Embryonic facial prominence (tissue), 1 donor: ENCODE measurements around the gene SGK2.

Experiments used
- DNase-seq: peaks from one replicate; pipeline ENCODE4 v3.0.0-alpha.2; 2016; ENCODE audit errors: extremely low spot score

Gene SGK2

DNA sequence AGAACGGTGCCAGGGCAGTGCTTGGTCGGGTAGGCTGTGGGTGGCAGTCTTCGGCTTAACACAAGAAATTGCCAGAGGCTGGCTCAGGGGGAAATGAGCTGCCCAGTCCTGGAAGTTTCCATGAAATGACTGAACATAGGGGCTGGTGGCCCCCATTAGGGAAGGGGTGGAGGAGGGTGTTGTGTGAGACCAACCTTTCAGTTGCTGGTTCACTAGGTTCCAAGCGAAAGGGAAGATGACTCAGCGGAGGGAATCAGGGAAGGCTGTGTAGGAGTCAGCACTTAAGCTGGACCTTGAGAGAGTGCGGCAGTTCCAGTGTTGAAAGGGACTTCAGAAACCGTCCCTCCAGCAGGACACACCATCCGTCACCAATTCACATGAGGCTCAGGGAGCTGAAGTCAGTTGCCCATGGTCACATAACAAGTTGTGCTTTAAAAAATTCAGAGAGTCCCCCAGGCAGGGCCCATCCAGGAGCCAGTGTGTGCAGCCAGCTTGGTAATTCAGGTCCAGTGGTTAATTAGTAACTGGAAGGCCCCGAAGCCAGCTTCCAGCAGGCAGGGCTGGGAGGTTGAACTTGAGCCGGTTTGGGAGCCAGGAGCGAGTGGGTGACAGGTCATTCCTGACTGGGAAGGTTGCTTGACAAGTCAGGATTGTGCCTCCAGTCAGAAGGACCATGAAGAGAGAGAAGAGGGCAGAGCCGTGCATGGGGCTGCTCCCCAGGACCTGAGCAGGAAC is at the start of gene SGK2:
TSS of gene SGK2 (plus strand) at position 616 of the 735 bp plus-strand sequence. CDS start 7,469 bp downstream, outside the sequence.
- no peak for DNase-seq

DNA sequence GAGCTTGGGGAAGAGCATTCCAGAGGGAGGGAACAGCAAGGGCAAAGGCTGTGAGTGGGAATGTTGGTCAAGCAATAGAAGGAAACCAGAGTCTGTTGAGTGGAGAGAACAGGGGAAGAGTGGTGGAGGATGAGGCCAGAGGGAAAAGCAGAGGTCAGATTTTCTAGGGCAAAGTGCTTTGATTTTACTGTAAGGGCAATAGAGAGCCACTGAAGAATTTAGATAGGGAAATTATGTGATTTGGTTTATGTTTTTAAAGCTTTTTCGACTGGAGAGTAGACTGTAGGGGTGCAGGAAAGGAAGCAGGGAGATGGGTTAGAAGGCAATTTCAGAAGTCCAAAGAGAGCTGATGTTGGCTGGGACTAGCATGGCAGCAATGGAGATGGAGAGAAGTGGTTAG is 46.9 kb upstream of the SGK2 start:
- no peak for DNase-seq

DNA sequence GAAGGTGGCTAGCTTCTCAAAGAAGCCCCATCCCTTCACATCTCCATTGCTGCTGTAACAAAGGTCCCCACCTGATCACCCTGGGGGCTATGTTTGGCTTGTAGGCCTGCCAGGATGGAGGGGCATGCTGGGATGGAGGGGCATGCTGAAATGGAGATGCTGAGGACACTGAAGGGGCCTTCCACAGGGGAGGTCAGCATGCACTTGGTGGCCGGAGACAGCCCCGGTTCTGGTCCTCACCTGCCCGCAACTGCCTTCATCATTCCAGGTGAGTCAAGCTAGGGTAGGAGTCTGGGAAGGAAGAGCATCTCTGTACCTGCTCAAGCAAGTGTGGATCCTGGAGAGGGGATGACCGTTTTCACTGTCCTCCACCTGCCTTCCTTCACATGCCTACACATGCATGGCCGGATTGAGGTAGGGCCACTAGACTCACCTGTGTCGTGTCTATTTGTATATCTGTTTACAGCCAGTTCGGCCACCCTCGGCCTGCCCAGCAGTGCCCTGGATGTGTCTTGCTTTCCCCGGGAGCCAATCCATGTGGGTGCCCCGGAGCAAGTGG is 45.4 kb upstream of the SGK2 start:
- DNase-seq = no peak

DNA sequence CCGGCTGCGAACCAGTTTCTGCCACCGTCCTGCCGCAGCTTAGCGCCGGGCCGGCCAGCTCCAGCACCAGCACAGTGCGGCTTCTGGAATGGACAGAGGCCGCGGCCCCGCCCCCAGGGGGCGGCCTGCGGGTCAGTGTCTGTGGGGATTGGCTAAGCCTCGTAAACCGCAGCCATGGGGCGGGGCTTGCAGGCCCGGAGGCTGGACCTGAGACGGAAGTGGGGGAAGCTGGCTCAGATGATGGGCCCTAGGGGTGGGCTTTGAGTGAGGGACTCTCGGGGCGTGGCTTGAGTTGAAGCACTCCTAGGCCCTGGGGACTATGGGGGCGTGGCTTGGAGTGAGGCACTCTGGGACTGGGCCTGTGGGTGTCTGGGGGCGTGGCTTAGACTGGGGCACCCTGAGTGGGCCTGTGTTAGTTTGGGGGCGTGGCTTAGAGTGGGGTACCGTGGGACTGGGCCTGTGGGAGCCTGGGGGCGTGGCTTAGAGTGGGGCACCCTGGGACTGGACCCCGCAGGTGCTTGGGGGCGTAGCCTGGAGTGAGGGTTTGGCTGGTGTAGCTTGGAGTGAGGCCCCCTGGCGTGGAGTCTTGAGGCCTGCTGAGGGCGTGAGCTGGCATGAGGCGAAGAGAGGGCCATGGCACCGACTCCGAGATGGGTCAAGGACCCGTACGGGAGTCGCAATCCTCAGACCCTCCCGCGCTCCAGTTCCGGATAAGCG is 44.7 kb upstream of the SGK2 start:
- peak; percentile 79 for DNase-seq

DNA sequence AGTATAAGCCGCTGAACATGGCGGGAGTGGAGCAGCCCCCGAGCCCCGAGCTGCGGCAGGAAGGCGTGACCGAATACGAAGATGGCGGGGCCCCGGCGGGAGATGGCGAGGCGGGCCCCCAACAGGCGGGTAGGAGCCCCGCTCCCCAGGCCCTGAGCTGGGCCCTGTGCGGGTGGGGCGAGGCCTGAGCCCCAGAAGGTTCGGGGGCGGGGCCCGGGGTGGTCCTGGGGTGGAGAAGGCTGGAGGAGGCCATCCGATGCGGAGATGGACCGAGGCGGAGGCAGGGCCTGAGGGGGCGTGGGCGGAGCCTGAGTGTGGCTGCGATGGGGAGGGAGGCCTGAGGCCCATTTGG is 44.2 kb upstream of the SGK2 start:
- no peak for DNase-seq

DNA sequence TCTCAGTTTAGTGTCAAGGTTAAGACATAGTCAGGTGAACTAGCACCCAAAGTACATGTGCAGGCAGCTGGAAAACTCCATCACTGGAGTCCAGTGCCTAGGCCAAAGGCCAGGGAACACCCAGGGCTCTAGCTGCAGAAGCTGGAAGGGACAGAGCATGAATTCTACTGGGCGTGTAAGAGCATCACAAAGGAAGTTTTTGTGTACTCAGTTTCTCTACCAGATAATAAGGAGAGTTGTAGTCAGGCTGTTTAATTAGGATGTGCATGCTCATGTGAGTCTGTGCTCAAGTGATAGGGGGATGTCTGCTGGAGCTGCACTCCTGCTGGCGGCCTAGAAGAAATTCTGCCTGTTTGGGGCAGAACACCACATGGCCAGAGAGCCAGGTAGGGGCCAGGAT is 43.2 kb upstream of the SGK2 start:
- no peak for DNase-seq

DNA sequence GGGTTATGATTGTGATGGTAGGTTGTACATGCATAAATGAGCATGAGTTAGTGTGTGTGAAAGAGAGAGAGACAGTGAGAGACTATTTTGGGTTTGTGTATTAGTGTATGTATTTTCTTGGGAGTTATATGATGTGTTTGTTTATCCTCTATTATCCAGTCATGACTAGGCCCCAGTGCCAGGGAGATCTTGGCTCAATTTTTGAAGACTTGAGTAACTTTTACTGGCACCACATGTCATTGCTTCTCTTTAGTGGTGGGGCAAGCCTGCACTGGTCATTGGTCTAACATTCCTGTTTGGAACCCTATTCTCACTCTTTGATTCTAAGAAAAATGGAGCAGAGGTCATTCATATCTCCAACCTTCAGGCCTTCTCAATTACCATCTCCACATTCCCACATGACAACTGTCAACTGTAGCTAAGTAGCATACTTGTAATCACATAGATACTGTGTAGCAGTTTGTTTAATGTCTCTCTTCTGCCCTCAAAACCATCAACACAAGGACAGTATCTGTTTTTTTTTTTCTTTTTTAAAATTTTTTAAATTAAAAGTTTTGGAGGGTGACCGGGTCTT is 42.5 kb upstream of the SGK2 start:
- no peak for DNase-seq

DNA sequence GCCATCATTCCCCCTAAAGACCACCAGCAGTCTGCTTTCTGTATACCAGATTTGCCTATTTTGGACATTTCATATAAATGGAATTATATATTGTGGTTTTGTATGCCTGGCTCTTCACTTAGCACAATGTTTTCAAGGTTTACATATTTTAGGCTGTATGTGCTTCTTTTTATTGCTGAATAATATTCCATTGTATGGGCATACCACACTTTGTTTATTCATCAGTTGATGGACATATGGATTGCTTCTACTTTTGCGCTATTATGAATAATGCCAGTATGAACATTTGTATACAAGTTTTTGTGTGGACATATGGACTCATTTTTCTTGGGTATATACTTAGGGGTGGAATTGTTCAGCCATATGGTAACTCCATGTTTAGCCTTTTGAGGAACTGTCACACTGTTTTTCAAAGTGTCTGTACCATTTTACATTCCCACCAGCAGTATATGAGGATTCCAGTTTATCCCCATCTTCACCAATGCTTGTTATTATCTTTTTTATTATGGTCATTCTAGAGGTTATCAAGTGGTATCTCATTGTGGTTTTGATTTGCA is 38.7 kb upstream of the SGK2 start:
- no peak for DNase-seq

DNA sequence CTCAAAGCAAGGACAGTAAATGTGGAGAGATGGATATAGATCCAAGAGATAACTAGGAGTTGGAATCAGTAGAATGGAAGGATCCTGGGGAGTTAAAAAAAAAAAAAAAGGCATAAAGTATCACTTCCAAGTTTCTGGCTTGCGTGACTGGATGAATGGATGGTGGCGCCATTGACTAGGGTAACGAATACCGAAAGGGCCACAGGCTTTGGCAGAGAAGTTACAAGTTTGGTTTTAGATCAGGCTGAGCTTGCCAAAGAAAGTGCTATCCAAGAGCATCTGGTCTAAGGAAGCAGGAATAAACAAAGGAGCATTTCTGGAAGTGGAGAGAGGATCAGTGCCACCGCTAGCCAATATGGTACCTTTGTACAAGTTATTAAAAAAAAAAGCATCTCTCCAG is 33.8 kb upstream of the SGK2 start:
- no peak for DNase-seq

DNA sequence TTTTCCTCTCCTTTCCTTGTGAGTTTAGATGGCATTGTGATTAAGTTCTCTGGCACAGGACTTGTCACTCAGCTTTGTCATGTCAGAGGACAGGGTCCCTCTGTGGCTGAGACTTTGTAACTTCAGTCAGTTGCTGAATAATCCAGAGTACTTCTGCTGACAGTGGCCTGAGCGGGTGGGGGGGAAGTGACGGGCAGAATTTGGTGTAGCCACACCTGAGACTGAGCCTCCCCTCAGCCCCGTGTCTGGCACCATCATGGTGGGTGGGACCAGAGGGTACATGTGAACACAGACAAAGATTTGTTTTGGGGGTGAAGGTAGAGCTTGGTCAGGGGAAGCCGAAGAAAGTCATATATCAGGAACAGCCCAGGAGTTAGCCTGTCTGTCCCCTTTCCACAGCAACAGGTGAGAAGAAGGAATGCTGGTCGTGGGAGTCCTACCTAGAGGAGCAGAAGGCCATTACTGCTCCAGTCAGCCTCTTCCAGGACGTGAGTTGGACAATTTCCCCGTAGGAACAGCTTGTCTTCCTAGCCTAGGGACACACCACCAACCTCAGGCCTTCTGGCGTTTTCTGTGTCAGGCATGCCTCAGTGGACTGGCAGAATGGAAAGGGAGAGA is 30.5 kb upstream of the SGK2 start:
- DNase-seq = no peak

DNA sequence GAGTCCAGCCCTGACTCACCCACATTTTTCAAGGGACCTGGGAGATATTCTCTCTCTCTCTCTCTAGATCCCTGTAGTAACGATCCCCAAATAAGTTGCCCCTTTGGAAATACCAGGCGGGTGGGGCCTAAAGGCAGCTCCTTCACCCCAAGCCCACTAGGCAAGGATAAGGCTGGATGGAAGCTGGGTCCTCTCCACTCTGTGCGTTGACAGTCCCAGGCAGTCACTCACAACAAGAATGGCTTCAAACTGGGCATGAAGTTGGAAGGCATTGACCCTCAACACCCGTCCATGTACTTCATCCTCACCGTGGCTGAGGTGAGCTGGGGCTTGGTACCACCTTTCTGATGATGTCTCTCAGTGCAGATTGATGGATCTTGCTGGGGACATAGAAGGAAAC is 29.8 kb upstream of the SGK2 start:
- no peak for DNase-seq

DNA sequence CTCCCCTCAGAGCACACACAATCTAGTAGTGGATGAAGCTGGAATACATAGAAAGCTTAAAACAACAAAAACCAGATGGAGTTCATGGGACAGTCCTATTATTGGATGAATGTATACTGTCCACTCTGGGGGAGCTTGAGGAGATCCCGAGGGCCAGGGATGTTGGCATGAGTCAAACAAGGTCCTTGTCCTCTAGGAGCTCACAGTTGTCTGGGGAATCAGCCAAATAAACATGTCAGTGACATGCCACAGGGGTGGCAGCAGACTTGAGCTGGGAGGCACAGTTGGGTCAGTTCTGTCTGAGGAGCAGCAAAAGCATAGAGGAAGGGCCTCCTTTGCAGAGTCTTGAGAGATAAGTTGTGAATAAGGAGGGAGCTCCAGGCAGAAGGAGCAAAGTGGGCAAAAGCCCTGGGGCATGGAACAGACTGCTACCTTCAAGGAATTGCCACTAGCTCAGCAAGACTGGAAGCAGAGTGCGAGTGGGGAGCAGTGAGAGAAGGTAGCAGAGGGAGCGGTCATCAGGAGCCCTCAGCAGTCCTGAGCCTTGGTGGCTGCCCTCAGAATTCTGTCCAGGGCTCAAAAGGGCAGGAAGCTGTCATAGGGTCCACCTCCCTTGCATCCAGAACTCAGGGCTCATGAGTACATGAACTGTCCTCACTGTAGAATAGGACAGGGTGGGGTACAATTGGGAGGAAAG is 29.2 kb upstream of the SGK2 start:
- no peak for DNase-seq

DNA sequence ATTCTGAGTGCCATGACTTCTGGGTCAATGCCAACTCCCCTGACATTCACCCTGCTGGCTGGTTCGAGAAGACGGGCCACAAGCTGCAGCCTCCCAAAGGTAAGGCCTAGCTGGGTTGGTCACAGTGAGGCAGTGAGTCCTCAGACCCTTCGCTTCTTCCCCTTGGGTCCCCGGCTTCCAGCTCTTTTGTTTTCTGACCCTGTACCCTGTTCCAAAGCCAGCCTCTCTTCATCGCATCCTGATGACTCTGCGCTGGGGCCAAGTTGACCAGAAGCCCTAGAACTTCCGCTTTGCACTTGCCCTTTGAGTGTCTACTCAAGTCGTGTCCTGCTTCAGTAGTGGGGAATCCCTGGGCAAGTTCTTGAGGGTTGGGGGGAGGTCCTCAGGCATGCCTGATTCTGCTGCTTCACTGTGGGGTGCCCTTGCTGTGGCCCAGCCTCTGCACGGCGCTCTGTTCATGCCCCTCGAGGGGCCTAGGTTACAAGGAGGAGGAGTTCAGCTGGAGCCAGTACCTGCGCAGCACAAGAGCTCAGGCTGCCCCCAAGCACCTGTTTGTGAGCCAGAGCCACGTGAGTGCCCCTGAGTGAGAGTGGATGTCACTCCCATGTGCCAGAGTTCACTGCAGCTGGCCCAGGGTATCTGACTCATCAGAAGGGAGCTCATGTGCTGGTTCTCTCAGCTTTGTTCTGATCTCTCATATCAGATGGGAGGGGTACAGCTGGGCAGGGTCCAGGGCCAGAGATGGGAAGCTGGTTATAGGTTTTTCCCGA is 28.3 kb upstream of the SGK2 start:
- no peak for DNase-seq

DNA sequence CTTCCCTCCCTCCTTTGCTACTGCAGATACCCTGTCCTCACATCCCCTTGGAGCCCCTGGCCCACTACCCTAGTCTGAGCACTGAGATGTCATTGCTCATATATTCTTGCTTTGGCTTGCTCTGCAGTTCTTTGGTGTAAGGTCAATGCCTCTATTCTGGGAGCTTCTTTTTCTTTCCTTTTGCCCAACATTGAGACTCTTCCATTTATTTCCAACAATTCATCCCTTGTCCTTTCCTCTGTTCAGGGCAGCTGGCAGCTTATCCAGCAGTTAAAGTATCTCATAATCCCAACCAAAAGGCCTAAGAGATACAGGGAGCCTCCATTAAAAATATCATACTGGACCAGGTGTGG is 27.8 kb upstream of the SGK2 start:
- no peak for DNase-seq

DNA sequence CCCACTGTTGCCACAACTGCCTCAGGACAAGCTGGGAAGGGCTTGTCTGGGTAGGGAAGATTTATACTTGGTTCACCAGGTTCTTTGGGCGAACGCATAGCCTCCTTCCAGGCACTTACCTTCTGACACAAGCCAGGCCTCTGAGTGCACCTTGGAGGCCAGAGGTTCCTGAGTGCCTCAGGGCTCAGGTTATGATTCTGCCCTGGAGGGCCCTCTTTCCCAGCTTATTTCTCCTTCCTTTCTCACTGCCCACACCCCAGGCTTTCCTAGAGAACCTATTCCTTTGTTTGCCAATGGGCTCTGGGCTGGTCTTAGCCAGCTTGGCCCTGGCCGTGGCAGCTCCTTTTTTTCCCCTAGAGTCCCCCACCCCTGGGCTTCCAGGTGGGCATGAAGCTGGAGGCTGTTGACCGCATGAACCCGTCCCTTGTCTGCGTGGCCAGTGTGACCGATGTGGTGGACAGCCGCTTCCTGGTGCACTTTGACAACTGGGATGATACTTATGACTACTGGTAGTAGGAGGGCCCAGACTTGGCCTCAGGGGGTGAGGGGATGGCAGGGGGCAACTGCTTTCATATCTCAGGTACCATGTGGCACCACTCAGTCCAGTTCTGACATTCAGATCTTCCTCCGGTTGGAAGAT is 26.3 kb upstream of the SGK2 start:
- no peak for DNase-seq

DNA sequence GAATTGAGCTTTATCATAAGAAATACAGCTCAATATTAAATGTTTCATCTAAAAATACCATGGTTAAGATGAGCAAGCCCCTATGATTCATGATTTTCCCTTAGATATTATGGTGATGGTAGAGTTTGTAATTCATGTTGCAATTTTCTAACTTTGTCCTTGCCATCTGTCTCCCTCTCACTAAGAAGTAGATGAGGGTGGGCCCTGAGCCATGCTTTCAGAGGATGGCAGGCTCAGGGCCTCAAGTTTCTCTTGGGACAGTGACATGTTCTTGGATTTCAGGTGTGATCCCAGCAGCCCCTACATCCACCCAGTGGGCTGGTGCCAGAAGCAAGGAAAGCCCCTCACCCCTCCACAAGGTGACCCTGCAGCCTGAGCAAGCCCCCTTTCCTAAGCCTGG is 25.8 kb upstream of the SGK2 start:
- DNase-seq = no peak

DNA sequence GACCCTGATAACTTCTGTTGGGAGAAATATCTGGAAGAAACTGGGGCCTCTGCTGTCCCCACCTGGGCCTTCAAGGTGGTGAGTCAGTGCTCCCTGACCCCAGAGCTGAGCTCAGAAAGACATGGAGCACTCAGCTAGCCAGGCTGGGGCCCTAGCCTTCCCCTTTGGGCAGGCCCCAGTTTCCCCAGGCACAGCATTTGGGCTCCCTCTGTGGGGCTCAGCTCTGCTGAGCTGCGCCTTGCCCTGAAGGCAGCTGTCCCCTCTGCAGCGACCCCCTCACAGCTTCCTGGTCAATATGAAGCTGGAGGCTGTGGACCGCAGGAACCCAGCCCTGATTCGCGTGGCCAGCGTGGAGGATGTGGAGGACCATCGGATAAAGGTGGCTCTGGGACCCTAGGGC is 24.8 kb upstream of the SGK2 start:
- DNase-seq = no peak

DNA sequence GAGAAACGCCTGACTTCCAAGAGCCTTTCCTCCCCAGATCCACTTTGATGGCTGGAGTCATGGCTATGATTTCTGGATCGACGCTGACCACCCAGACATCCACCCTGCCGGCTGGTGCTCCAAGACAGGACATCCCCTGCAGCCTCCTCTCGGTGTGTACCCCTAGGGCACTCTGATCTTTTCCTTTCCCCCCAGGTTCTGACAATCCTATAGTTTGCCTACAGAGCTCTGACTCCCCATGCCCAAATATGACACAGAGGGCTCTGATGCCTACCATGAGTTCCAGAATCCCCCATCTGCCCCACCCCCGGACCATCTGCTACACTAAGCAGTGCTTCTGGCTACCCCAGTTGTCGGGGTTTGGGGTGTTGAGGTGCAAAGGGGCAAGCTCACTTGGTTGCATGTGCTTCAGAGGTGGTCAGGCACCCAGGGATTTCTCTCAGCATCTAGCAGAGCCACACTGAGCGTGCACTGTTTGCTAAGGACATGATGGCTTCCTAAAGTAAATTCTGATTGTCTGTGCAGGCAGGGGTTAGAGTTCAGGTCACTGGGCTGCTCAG is 24.0 kb upstream of the SGK2 start:
- no peak for DNase-seq

DNA sequence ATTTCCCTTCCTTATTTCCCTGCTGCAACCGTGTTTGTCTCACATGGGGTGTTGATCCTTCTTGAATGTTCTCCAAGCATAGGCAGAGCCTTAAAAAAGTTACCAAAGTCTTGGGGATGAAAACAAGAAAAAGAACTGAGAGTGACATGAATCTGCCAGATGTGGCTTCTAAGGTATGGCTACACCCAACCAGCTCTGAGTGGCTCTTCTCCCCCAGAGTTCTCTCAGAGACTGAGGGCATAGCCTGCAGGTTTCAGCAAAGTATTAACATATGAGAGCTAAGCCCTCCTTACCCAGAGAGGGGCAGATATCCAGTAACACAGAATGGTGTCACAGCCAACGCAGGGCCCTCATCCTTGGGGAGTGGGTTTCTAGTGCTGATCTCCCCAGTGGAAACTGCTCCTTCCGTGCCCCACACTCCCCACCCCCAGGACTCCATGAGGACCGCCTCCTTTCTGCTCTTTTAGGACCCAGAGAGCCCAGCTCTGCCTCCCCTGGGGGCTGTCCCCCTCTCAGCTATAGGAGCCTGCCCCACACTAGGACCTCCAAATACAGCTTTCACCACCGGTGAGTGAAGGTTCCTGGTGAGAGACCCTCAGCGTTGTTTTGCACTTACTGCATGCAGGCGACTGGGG is 23.3 kb upstream of the SGK2 start:
- no peak for DNase-seq
